Heart right ventricle (tissue), 16 donors: ENCODE results near the gene ARMC9. TPM values are rescaled to one million over a fixed set of nuclear protein-coding genes. Genes with fewer than 3 reads are reported as not detected.

Experiments used
- ATAC-seq, 8 donors: fragments of 200-7000 bp; cut with Tn5 transposase; one replicate each; pipeline ENCODE4 v1.9.1; 2020; ENCODE audit warnings: mild to moderate bottlenecking in 8 of 8, moderate library complexity in 8 of 8, moderate number of reproducible peaks in 1 of 8
- DNase-seq, 2 donors: peaks; one replicate each; pipeline ENCODE4 v3.0.0-alpha.2; 2020
- H3K27ac ChIP-seq, 10 donors: fragments of 200-600 bp; sonication (generic) in 2 of 10; one replicate each; pipeline versions ENCODE4 v1.5.0 to v1.8.0; 2020 to 2022; ENCODE audit warnings: mild to moderate bottlenecking in 3 of 10
- H3K27me3 ChIP-seq, 7 donors: fragments of 200-600 bp; one replicate each; pipeline ENCODE4 v1.8.0; 2021 to 2022; ENCODE audit warnings: mild to moderate bottlenecking in 2 of 7
- H3K36me3 ChIP-seq, 9 donors: fragments of 200-600 bp; sonication (generic) in 1 of 9; one replicate each; pipeline versions ENCODE4 v1.5.0 to v1.8.0; 2020 to 2022; ENCODE audit warnings: mild to moderate bottlenecking in 2 of 9
- H3K4me1 ChIP-seq, 9 donors: fragments of 200-600 bp; sonication (generic) in 1 of 9; one replicate each; pipeline versions ENCODE4 v1.5.0 to v1.8.0; 2020 to 2022; ENCODE audit warnings: mild to moderate bottlenecking in 4 of 9
- H3K4me3 ChIP-seq, 10 donors: fragments of 200-600 bp; sonication (generic) in 2 of 10; one replicate each; pipeline versions ENCODE4 v1.5.0 to v1.8.0; 2020 to 2022; ENCODE audit warnings: mild to moderate bottlenecking in 7 of 10, moderate library complexity in 2 of 10
- H3K9me3 ChIP-seq, 11 donors: fragments of 200-600 bp in 10 of 11; sonication (generic) in 2 of 11; one replicate each; pipeline versions ENCODE4 v1.5.0 to v1.8.0; 2013 to 2022; ENCODE audit warnings: mild to moderate bottlenecking in 2 of 11, control low read depth in 1 of 11, moderate library complexity in 1 of 11
- CTCF ChIP-seq, 9 donors: fragments of 200-600 bp; sonication (generic) in 2 of 9; IDR thresholded peaks; one replicate each; pipeline versions ENCODE4 v1.5.0 to v1.8.0; 2021 to 2022; ENCODE audit warnings: antibody characterized with exemption in 9 of 9, mild to moderate bottlenecking in 5 of 9, moderate library complexity in 1 of 9
- WGBS, 2 donors: extraction: QIAGEN DNeasy Blood & Tissue Kit; methylation state at CpG; one replicate each; pipeline ENCODE4 v1.1.7; 2013; ENCODE audit warnings: inconsistent platforms in 1 of 2; 5-methylcytosine and 5-hydroxymethylcytosine counted together
- intact Hi-C, 10 donors: fragments of 100-400 bp; cut with DNase I; formaldehyde crosslinking; loops; one replicate each; pipeline versions ENCODE4 v1.11.1 to v1.14.2; 2022
- polyA plus RNA-seq, 2 donors: library from polyadenylated mRNA; stranded (reverse); fragments of 200-250 nt; gene quantifications; one replicate each; pipeline ENCODE4 v1.2.3, GENCODE V29; 2013
- total RNA-seq, 10 donors: library from RNA; stranded (reverse); fragmentation: NEBNext Ultra II Directional in 3 of 10; extraction: Animal tissue kit (Norgen Biotek cat#: 25700) in 3 of 10; gene quantifications; one replicate each; pipeline versions ENCODE4 v1.2.1 to v1.2.4, GENCODE V29; 2021 to 2023
- donor health status: Arrhythmogenic right ventricular cardiomyopathy.
- donor health status: ischemic (EF 13 %, LVEDD 7.1; RV severe dilation, severe dysfunction).
- donor health status: healthy with polysubstance abuse.
- donor health status: DM: no; HTN: yes; CAD: no.
- donor health status: DM: no; HTN: no; CAD: no.
- donor health status: ischemic (EF 25% LVEDD 6.9; RV normal size, moderate dysfunction).
- donor health status: ischemic (EF 25% LVEDD 5.7; RV mildly dilated, moderate dysfunction).
- donor health status: healthy.
- donor health status: DM: yes; HTN: yes; CAD: no.
- donor health status: Ischemic cardiomyopathy.
- donor health status: ischemic (EF 35%, LVEDD 5.7; RV mildly dilated, moderate dysfunction).
- donor health status: nonischemic (EF 11% LVEDD 7.7; RV severe dilation, severe dysfunction).
- donor health status: DM: yes; HTN: yes; CAD: no.
- donor health status: PGD.
- donor health status: ischemic (EF 29% LVEDD 5.4; RV normal size, mild dysfunction).
- donor health status: nonischemic (EF 23%, LVEDD 6.1; RV moderate dilation, normal function).

Gene ARMC9
- total and polyA plus RNA-seq, 12 donors = 1.6 to 6.8 (median 2.3) TPM

GRCh38 chr2:231286964-231287363 is 88.5 kb downstream of the ARMC9 start:
- H3K4me1 ChIP-seq = peaks cover 0 to 4% (median 0%) of the 10 kb centered on the region in 9 donors
- 92 to 94% methylated on average over 4 of the region's 4 CpGs for WGBS, 2 donors
- H3K36me3 ChIP-seq = peaks cover 0 to 9% (median 0%) of the 10 kb centered on the region in 9 donors
- H3K27me3 ChIP-seq = no peaks in the 10 kb centered on the region
- no peak overlapping the region for H3K4me3 ChIP-seq
- H3K9me3 ChIP-seq = no peaks in the 10 kb centered on the region
- no peak overlapping the region for H3K27ac ChIP-seq
- intact Hi-C loops = no loop called here
- DNase-seq (no peak), ATAC-seq (no peak)
- TF ChIP-seq CTCF (IDR thresholded peaks at IDR 0.05) = no peak

- 83 to 84% methylated on average over 5 of the region's 5 CpGs for WGBS, 2 donors
- Histone ChIP-seq H3K4me1 (peaks cover 0 to 4% (median 0%) of the 10 kb centered on the region in 9 donors), H3K27me3 (no peaks in the 10 kb centered on the region), H3K27ac (no peak overlapping the region), H3K4me3 (no peak overlapping the region), H3K9me3 (no peaks in the 10 kb centered on the region), H3K36me3 (peaks cover 0 to 9% (median 0%) of the 10 kb centered on the region in 9 donors)
- ATAC-seq = no peak
- intact Hi-C loops = no loop called here
- no peak for DNase-seq
- TF ChIP-seq CTCF (IDR thresholded peaks at IDR 0.05) = no peak
Measured at GRCh38 chr2:231287696-231288095, 89.3 kb downstream of the ARMC9 start.

GRCh38 chr2:231288590-231288989 is 90.2 kb downstream of the ARMC9 start:
- Histone ChIP-seq H3K9me3 (no peaks in the 10 kb centered on the region), H3K27ac (no peak overlapping the region), H3K27me3 (no peaks in the 10 kb centered on the region), H3K4me1 (peaks cover 0 to 4% (median 0%) of the 10 kb centered on the region in 9 donors), H3K36me3 (peaks cover 0 to 17% (median 0%) of the 10 kb centered on the region in 9 donors), H3K4me3 (no peak overlapping the region)
- WGBS, 2 donors = 94 to 98% methylated on average over 7 of the region's 7 CpGs
- DNase-seq = no peak
- intact Hi-C loops = no loop called here
- no peak for ATAC-seq
- no peak for TF ChIP-seq CTCF (IDR thresholded peaks at IDR 0.05)

GRCh38 chr2:231290321-231291015 is 92.0 kb downstream of the ARMC9 start:
- H3K27ac ChIP-seq = peak overlapping the region in 1 of 10 donors; percentile 24
- intact Hi-C loops = loop anchor here in 1 of 10 donors (10.0 kb wide), 1 partner anchor 114 kb away; no protein-coding TSS in a partner anchor
- TF ChIP-seq CTCF (IDR thresholded peaks at IDR 0.05) = no peak
- no peaks in the 10 kb centered on the region for H3K27me3 ChIP-seq
- H3K9me3 ChIP-seq = no peaks in the 10 kb centered on the region
- H3K4me1 ChIP-seq = peaks cover 0 to 20% (median 6%) of the 10 kb centered on the region in 9 donors
- 32 to 58% methylated on average over 2 of the region's 2 CpGs for WGBS, 2 donors
- ATAC-seq = peak in 1 of 8 donors; percentile 31
- no peak for DNase-seq
- H3K4me3 ChIP-seq = no peak overlapping the region
- H3K36me3 ChIP-seq = peaks cover 0 to 17% (median 0%) of the 10 kb centered on the region in 9 donors
